ENCODE measurements around the gene NR1H2. TPM values are rescaled to one million over a fixed set of nuclear protein-coding genes. Genes with fewer than 3 reads are reported as not detected.

Gene NR1H2
- total RNA-seq, 1 donor from 2014 or later = 28.3 TPM

DNA sequence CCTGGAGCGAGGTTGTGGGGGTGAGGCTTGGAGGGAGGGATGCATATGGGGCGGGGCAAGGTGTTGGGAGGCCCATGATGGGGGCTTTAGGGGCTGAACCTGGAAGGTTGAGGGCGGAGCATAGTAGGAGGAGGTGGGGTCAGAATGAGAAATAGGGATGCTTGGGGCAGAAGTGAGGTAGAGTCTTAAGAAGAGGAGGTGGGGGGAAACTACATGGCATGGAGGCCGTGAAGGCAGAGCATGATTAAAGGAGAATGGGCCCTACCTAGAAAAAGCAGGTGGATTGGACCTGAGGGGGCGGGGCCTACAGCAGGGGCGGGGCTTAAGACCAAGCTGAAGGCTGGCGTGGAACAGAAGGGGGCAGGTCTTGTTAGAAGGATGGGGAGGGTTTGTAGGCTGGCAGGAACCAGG lies 799 bp downstream of the NR1H2 start:
- no peak for DNase-seq
- Mint-ChIP-seq H3K27ac (ENCODE audit: unreplicated experiment) (no peak overlapping the region), H3K4me1 (ENCODE audit: low read depth, unreplicated experiment) (no peaks in the 10 kb centered on the region), H3K9me3 (ENCODE audit: unreplicated experiment) (peaks cover 3% of the 10 kb centered on the region), H3K4me3 (ENCODE audit: unreplicated experiment) (peak overlapping the region; percentile 64), H3K27me3 (ENCODE audit: unreplicated experiment) (peaks cover 3% of the 10 kb centered on the region), H3K36me3 (ENCODE audit: unreplicated experiment) (peaks cover 4% of the 10 kb centered on the region)
- TF ChIP-seq, protein P1, sequence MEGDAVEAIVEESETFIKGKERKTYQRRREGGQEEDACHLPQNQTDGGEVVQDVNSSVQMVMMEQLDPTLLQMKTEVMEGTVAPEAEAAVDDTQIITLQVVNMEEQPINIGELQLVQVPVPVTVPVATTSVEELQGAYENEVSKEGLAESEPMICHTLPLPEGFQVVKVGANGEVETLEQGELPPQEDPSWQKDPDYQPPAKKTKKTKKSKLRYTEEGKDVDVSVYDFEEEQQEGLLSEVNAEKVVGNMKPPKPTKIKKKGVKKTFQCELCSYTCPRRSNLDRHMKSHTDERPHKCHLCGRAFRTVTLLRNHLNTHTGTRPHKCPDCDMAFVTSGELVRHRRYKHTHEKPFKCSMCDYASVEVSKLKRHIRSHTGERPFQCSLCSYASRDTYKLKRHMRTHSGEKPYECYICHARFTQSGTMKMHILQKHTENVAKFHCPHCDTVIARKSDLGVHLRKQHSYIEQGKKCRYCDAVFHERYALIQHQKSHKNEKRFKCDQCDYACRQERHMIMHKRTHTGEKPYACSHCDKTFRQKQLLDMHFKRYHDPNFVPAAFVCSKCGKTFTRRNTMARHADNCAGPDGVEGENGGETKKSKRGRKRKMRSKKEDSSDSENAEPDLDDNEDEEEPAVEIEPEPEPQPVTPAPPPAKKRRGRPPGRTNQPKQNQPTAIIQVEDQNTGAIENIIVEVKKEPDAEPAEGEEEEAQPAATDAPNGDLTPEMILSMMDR (IDR thresholded peaks at IDR 0.05; ENCODE audit: partially characterized antibody, unreplicated experiment) = no peak

DNA sequence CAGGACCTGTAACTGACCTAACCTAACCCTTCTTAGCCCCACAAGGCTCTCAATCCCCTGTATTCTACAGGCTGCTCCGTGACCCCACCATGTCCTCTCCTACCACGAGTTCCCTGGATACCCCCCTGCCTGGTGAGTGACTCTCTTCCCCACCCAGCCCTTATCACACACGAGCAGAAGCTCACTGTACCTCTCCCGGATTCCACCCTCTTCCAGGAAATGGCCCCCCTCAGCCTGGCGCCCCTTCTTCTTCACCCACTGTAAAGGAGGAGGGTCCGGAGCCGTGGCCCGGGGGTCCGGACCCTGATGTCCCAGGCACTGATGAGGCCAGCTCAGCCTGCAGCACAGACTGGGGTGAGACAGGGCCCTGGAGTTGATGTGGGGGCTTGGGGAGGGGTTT lies 1.3 kb downstream of the NR1H2 start:
- Mint-ChIP-seq H3K4me3 (ENCODE audit: unreplicated experiment) (peak overlapping the region; percentile 47), H3K27me3 (ENCODE audit: unreplicated experiment) (peaks cover 3% of the 10 kb centered on the region), H3K27ac (ENCODE audit: unreplicated experiment) (no peak overlapping the region), H3K36me3 (ENCODE audit: unreplicated experiment) (peaks cover 4% of the 10 kb centered on the region), H3K4me1 (ENCODE audit: low read depth, unreplicated experiment) (no peaks in the 10 kb centered on the region), H3K9me3 (ENCODE audit: unreplicated experiment) (peaks cover 3% of the 10 kb centered on the region)
- DNase-seq = no peak
- TF ChIP-seq, protein P1 (IDR thresholded peaks at IDR 0.05; ENCODE audit: partially characterized antibody, unreplicated experiment) = no peak

DNA sequence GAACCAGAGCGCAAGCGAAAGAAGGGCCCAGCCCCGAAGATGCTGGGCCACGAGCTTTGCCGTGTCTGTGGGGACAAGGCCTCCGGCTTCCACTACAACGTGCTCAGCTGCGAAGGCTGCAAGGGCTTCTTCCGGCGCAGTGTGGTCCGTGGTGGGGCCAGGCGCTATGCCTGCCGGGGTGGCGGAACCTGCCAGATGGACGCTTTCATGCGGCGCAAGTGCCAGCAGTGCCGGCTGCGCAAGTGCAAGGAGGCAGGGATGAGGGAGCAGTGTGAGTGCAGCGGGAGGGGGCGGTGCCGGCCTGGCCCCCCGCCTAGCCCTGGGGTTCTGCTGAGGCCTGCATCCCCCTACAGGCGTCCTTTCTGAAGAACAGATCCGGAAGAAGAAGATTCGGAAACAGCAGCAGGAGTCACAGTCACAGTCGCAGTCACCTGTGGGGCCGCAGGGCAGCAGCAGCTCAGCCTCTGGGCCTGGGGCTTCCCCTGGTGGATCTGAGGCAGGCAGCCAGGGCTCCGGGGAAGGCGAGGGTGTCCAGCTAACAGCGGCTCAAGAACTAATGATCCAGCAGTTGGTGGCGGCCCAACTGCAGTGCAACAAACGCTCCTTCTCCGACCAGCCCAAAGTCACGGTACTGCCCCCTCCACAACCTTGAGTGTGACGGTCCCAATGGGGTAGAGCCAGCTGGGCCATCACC lies 2.1 kb downstream of the NR1H2 start:
- no peak for DNase-seq
- H3K27me3 Mint-ChIP-seq (ENCODE audit: unreplicated experiment) = peaks cover 6% of the 10 kb centered on the region
- TF ChIP-seq, protein P1 (IDR thresholded peaks at IDR 0.05; ENCODE audit: partially characterized antibody, unreplicated experiment) = no peak
- no peak overlapping the region for H3K4me3 Mint-ChIP-seq (ENCODE audit: unreplicated experiment)
- no peak overlapping the region for H3K27ac Mint-ChIP-seq (ENCODE audit: unreplicated experiment)
- peaks cover 3% of the 10 kb centered on the region for H3K9me3 Mint-ChIP-seq (ENCODE audit: unreplicated experiment)
- H3K4me1 Mint-ChIP-seq (ENCODE audit: low read depth, unreplicated experiment) = peaks cover 2% of the 10 kb centered on the region
- H3K36me3 Mint-ChIP-seq (ENCODE audit: unreplicated experiment) = peaks cover 4% of the 10 kb centered on the region

DNA sequence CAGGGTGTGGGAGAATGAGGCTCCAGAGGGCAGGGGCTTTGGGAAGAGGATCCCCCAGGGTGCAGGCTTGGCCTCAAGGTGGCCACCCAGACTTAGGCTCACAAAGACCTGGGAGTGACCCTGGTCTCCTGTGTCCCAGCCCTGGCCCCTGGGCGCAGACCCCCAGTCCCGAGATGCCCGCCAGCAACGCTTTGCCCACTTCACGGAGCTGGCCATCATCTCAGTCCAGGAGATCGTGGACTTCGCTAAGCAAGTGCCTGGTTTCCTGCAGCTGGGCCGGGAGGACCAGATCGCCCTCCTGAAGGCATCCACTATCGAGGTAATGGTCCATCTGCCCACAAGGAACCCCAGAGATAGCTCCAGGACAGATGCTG lies 2.6 kb downstream of the NR1H2 start:
- no peak overlapping the region for H3K27ac Mint-ChIP-seq (ENCODE audit: unreplicated experiment)
- H3K9me3 Mint-ChIP-seq (ENCODE audit: unreplicated experiment) = peaks cover 6% of the 10 kb centered on the region
- TF ChIP-seq, protein P1 (IDR thresholded peaks at IDR 0.05; ENCODE audit: partially characterized antibody, unreplicated experiment) = no peak
- no peak overlapping the region for H3K4me3 Mint-ChIP-seq (ENCODE audit: unreplicated experiment)
- peaks cover 9% of the 10 kb centered on the region for H3K27me3 Mint-ChIP-seq (ENCODE audit: unreplicated experiment)
- H3K36me3 Mint-ChIP-seq (ENCODE audit: unreplicated experiment) = peaks cover 4% of the 10 kb centered on the region
- DNase-seq = no peak
- peaks cover 6% of the 10 kb centered on the region for H3K4me1 Mint-ChIP-seq (ENCODE audit: low read depth, unreplicated experiment)

DNA sequence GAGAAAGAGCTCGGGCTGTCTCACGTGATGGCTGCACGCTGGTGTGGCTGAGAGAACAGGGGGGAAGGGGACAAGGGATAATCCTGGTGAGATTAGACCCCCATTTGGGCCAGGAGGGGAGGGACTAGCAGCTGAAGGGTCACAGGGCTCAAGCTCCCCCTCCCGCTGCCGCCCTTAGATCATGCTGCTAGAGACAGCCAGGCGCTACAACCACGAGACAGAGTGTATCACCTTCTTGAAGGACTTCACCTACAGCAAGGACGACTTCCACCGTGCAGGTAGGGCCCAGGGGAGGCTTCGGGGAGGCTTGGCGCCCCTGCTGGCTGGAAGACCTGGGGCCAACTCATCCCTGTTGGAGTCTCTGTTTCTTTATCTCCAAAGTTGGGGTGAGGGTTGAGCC lies 3.3 kb downstream of the NR1H2 start:
- Mint-ChIP-seq H3K27ac (ENCODE audit: unreplicated experiment) (no peak overlapping the region), H3K4me3 (ENCODE audit: unreplicated experiment) (no peak overlapping the region), H3K36me3 (ENCODE audit: unreplicated experiment) (peaks cover 4% of the 10 kb centered on the region), H3K9me3 (ENCODE audit: unreplicated experiment) (peaks cover 8% of the 10 kb centered on the region), H3K27me3 (ENCODE audit: unreplicated experiment) (peaks cover 11% of the 10 kb centered on the region), H3K4me1 (ENCODE audit: low read depth, unreplicated experiment) (peaks cover 6% of the 10 kb centered on the region)
- no peak for DNase-seq
- TF ChIP-seq, protein P1 (IDR thresholded peaks at IDR 0.05; ENCODE audit: partially characterized antibody, unreplicated experiment) = no peak
